ENCODE data around the gene CLCN5. TPM values are rescaled to one million over a fixed set of nuclear protein-coding genes. Genes with fewer than 3 reads are reported as not detected.

CLCN5 gene
- total RNA-seq, 4 donors from 2014 or later, result 5.7 to 9.8 (median 7.4) TPM

DNA sequence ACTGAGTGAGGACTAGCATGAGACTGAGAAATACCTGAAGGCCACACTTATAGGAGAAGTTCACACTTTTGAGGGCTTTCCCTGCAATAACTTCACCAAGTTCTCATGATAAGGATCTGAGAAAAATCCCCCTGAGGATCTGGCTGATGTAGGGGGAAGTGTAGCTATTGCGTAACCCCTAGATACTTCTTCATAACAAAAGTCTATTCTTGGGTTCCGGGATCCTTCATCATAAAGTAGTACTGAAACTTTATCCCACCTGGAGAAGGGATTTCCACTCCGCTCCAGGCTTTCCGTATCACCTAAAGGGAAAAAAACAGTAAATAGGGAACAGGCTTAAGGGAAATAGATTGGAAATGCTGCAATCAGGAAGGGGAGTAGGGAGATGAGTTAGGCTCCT, 29.9 kb upstream of the CLCN5 start:
- Histone ChIP-seq H3K36me3 (no peaks in the 10 kb centered on the region), H3K27ac (no peak overlapping the region), H3K4me3 (no peak overlapping the region), H3K9me3 (no peaks in the 10 kb centered on the region), H3K27me3 (peaks cover 0 to 1% of the 10 kb centered on the region in 2 donors), H3K4me1 (no peaks in the 10 kb centered on the region)
- DNase-seq (ENCODE audit: low spot score in 2 of 2), result no peak
- no peak for TF ChIP-seq POLR2A (IDR thresholded peaks at IDR 0.05)
- TF ChIP-seq, protein P1, sequence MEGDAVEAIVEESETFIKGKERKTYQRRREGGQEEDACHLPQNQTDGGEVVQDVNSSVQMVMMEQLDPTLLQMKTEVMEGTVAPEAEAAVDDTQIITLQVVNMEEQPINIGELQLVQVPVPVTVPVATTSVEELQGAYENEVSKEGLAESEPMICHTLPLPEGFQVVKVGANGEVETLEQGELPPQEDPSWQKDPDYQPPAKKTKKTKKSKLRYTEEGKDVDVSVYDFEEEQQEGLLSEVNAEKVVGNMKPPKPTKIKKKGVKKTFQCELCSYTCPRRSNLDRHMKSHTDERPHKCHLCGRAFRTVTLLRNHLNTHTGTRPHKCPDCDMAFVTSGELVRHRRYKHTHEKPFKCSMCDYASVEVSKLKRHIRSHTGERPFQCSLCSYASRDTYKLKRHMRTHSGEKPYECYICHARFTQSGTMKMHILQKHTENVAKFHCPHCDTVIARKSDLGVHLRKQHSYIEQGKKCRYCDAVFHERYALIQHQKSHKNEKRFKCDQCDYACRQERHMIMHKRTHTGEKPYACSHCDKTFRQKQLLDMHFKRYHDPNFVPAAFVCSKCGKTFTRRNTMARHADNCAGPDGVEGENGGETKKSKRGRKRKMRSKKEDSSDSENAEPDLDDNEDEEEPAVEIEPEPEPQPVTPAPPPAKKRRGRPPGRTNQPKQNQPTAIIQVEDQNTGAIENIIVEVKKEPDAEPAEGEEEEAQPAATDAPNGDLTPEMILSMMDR (IDR thresholded peaks at IDR 0.05), result no peak
- TF ChIP-seq EP300 (IDR thresholded peaks at IDR 0.05), result no peak
- WGBS, 2 donors, result 76 to 78% methylated on average over 4 of the region's 4 CpGs

DNA sequence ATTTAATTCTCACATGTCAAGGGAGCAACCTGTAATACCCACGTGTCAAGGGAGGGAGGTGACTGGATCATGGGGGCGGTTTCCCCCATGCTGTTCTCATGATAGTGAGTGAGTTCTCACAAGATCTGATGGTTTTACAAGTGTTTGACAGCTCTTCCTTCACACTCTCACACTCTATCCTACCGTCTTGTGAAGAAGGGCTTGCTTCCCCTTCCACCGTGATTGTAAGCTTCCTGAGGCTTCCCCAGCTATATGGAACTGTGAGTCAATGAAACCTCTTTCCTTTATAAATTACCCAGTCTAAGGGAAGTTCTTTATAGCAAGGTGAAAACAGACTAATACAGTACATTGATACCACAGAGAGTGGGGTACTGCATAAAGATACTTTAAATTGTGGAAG, 25.4 kb upstream of the CLCN5 start:
- no peaks in the 10 kb centered on the region for H3K9me3 ChIP-seq
- peaks cover 0 to 14% of the 10 kb centered on the region in 2 donors for H3K27me3 ChIP-seq
- no peaks in the 10 kb centered on the region for H3K36me3 ChIP-seq
- no peaks in the 10 kb centered on the region for H3K4me1 ChIP-seq
- 67 to 91% methylated on average over 4 of the region's 4 CpGs for WGBS, 2 donors
- H3K27ac ChIP-seq, result no peak overlapping the region
- no peak for DNase-seq (ENCODE audit: low spot score in 2 of 2)
- H3K4me3 ChIP-seq, result no peak overlapping the region
- TF ChIP-seq, protein P1 (IDR thresholded peaks at IDR 0.05), result no peak
- TF ChIP-seq POLR2A (IDR thresholded peaks at IDR 0.05) (no peak), EP300 (IDR thresholded peaks at IDR 0.05) (no peak)

DNA sequence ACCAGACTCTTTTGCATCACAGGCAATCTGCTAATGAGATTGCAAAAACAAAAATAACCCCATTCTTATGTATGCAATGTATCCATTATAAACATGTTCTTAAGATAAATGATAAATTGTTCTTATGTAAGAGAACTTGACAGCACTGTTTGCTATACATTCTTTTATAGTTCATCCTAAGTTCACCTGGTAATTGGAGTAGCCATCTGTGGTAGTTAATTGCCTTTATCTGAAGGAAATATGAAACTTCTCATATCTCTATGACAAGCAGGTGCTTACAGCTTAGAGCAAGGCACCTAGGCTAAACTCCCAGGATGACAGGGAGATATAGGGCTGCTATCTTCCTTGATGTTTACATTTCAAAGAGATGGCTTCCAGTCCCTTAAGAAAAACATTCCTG, 21.3 kb upstream of the CLCN5 start:
- no peaks in the 10 kb centered on the region for H3K4me1 ChIP-seq
- TF ChIP-seq, protein P1 (IDR thresholded peaks at IDR 0.05), result no peak
- TF ChIP-seq POLR2A (IDR thresholded peaks at IDR 0.05) (no peak), EP300 (IDR thresholded peaks at IDR 0.05) (no peak)
- no peak overlapping the region for H3K27ac ChIP-seq
- H3K4me3 ChIP-seq, result no peak overlapping the region
- no peaks in the 10 kb centered on the region for H3K9me3 ChIP-seq
- no peaks in the 10 kb centered on the region for H3K36me3 ChIP-seq
- DNase-seq (ENCODE audit: low spot score in 2 of 2), result no peak
- H3K27me3 ChIP-seq, result peaks cover 0 to 14% of the 10 kb centered on the region in 2 donors

DNA sequence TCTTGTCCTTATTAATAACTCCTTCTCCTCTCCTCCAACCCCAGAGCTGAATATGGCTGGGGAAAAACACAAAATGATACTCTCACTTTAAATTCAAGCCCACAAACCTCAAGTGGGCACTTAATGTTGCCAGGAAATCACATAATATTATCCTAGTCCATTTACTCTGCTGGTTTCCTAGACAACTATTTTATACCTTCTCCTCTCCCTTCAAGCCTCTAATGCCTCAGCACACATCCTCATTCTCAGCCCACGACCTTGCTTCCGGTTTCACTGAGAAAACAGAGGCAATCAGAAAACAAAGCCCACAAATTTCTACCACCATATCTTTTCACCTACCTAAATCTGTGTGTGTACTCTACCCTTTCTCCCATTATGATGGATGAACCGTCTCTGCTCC, 12.1 kb upstream of the CLCN5 start:
- H3K36me3 ChIP-seq, result no peaks in the 10 kb centered on the region
- no peaks in the 10 kb centered on the region for H3K9me3 ChIP-seq
- no peak for DNase-seq (ENCODE audit: low spot score in 2 of 2)
- TF ChIP-seq, protein P1 (IDR thresholded peaks at IDR 0.05), result no peak
- TF ChIP-seq EP300 (IDR thresholded peaks at IDR 0.05) (no peak), POLR2A (IDR thresholded peaks at IDR 0.05) (no peak)
- H3K27me3 ChIP-seq, result no peaks in the 10 kb centered on the region
- H3K27ac ChIP-seq, result no peak overlapping the region
- H3K4me1 ChIP-seq, result no peaks in the 10 kb centered on the region
- 21 to 36% methylated on average over 3 of the region's 3 CpGs for WGBS, 2 donors
- no peak overlapping the region for H3K4me3 ChIP-seq

DNA sequence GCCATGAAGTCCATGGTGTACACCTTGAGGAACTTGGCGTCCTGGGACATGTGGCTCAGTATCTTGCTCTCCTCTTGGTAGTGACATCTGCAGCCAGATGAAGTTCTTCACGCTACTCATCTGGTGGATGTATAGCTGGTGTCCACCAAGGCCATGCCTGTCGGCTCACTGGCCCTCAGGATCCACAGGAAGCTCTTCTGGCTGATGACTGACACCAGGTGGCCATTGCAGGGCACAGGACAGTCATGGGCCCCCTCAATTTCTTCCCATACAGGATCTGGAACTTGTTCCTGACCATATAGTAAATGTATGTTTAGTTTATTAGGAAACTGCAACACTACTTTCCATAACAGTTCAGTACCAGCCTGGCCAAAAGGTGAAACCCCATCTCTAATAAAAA, 10.3 kb upstream of the CLCN5 start:
- Histone ChIP-seq H3K27me3 (no peaks in the 10 kb centered on the region), H3K4me3 (no peak overlapping the region), H3K27ac (no peak overlapping the region), H3K4me1 (no peaks in the 10 kb centered on the region), H3K9me3 (no peaks in the 10 kb centered on the region), H3K36me3 (no peaks in the 10 kb centered on the region)
- DNase-seq (ENCODE audit: low spot score in 2 of 2), result no peak
- 65 to 72% methylated on average over 2 to 3 of the region's 3 CpGs for WGBS, 2 donors
- TF ChIP-seq EP300 (IDR thresholded peaks at IDR 0.05) (no peak), POLR2A (IDR thresholded peaks at IDR 0.05) (no peak)
- TF ChIP-seq, protein P1 (IDR thresholded peaks at IDR 0.05), result no peak
